ENCODE measurements around the gene CACNG1.

CACNG1 gene

GRCh38 chr17:67044016-67044772 lies at the start of gene CACNG1:
TSS of gene CACNG1 (plus strand) at chr17:67044554. CDS start at chr17:67044661, 107 bp downstream.
- no peak for DNase-seq

GRCh38 chr17:66994930-66995535 lies 49.3 kb upstream of the CACNG1 start:
- DNase-seq: no peak

GRCh38 chr17:66995944-66996343 lies 48.4 kb upstream of the CACNG1 start:
- DNase-seq: no peak

GRCh38 chr17:66996926-66997325 lies 47.4 kb upstream of the CACNG1 start:
- no peak for DNase-seq

GRCh38 chr17:67003231-67003630 lies 41.1 kb upstream of the CACNG1 start:
- no peak for DNase-seq

- no peak for DNase-seq
These were observed 40.2 kb upstream of the CACNG1 start for GRCh38 chr17:67004181-67004580.

- DNase-seq: no peak
These were observed 37.1 kb upstream of the CACNG1 start for GRCh38 chr17:67007266-67007665.

- no peak for DNase-seq
These were observed 36.3 kb upstream of the CACNG1 start for GRCh38 chr17:67008101-67008500.

GRCh38 chr17:67011527-67012175 lies 32.7 kb upstream of the CACNG1 start:
- no peak for DNase-seq

GRCh38 chr17:67013891-67014290 lies 30.5 kb upstream of the CACNG1 start:
- DNase-seq: no peak

- DNase-seq: no peak
These were observed 29.4 kb upstream of the CACNG1 start for GRCh38 chr17:67015001-67015400.

- DNase-seq: no peak
These were observed 28.2 kb upstream of the CACNG1 start for GRCh38 chr17:67016039-67016762.

GRCh38 chr17:67017910-67018309 lies 26.4 kb upstream of the CACNG1 start:
- DNase-seq: no peak

GRCh38 chr17:67018471-67019434 lies 25.6 kb upstream of the CACNG1 start:
- DNase-seq: no peak

- no peak for DNase-seq
These were observed 24.5 kb upstream of the CACNG1 start for GRCh38 chr17:67019809-67020208.

- DNase-seq: no peak
These were observed 24.0 kb upstream of the CACNG1 start for GRCh38 chr17:67020293-67020766.

GRCh38 chr17:67021196-67021595 lies 23.2 kb upstream of the CACNG1 start:
- no peak for DNase-seq

- no peak for DNase-seq
These were observed 22.5 kb upstream of the CACNG1 start for GRCh38 chr17:67021743-67022450.

GRCh38 chr17:67022451-67022810 lies 21.9 kb upstream of the CACNG1 start:
- no peak for DNase-seq

GRCh38 chr17:67024736-67025135 lies 19.6 kb upstream of the CACNG1 start:
- DNase-seq: no peak

- no peak for DNase-seq
These were observed 19.1 kb upstream of the CACNG1 start for GRCh38 chr17:67025216-67025792.
